ENCODE results near the gene DYNC2LI1. TPM values are rescaled to one million over a fixed set of nuclear protein-coding genes. Genes with fewer than 3 reads are reported as not detected.

Gene DYNC2LI1
- total RNA-seq, 2 experiments from 2014 or later: 5.1 to 5.9 TPM

- no peaks in the 10 kb centered on the region for H3K4me1 Mint-ChIP-seq
- CTCF ChIA-PET: no interaction called here
- H3K27me3 Mint-ChIP-seq: peaks cover 5% of the 10 kb centered on the region
- H3K9me3 Mint-ChIP-seq (ENCODE audit: low read depth): no peaks in the 10 kb centered on the region
- DNase-seq: no peak
- H3K36me3 Mint-ChIP-seq: no peaks in the 10 kb centered on the region
- no peak overlapping the region for H3K27ac Mint-ChIP-seq
- ATAC-seq: no peak
- H3K4me3 Mint-ChIP-seq: no peak overlapping the region
These were observed 28.4 kb upstream of the DYNC2LI1 start for GRCh38 chr2:43745457-43745856.

- Mint-ChIP-seq H3K4me1 (no peaks in the 10 kb centered on the region), H3K4me3 (no peak overlapping the region), H3K9me3 (ENCODE audit: low read depth) (no peaks in the 10 kb centered on the region), H3K27me3 (no peaks in the 10 kb centered on the region), H3K36me3 (no peaks in the 10 kb centered on the region), H3K27ac (no peak overlapping the region)
- CTCF ChIA-PET: interaction anchor here (0.7 kb wide), 1 partner anchor 16 kb away, joined by 3 read pairs; no protein-coding TSS in a partner anchor
- DNase-seq (no peak), ATAC-seq (no peak)
These were observed 25.5 kb upstream of the DYNC2LI1 start for GRCh38 chr2:43748333-43748732.

GRCh38 chr2:43749583-43749982 lies 24.3 kb upstream of the DYNC2LI1 start:
- Mint-ChIP-seq H3K4me1 (no peaks in the 10 kb centered on the region), H3K27ac (no peak overlapping the region), H3K27me3 (no peaks in the 10 kb centered on the region), H3K4me3 (no peak overlapping the region), H3K36me3 (no peaks in the 10 kb centered on the region), H3K9me3 (ENCODE audit: low read depth) (no peaks in the 10 kb centered on the region)
- ATAC-seq (no peak), DNase-seq (no peak)
- CTCF ChIA-PET: no interaction called here

GRCh38 chr2:43751476-43751990 lies 22.3 kb upstream of the DYNC2LI1 start:
- Mint-ChIP-seq H3K9me3 (ENCODE audit: low read depth) (no peaks in the 10 kb centered on the region), H3K27me3 (no peaks in the 10 kb centered on the region), H3K4me1 (no peaks in the 10 kb centered on the region), H3K27ac (no peak overlapping the region), H3K4me3 (no peak overlapping the region), H3K36me3 (no peaks in the 10 kb centered on the region)
- CTCF ChIA-PET: no interaction called here
- DNase-seq (no peak), ATAC-seq (no peak)

- Mint-ChIP-seq H3K4me1 (no peaks in the 10 kb centered on the region), H3K27me3 (no peaks in the 10 kb centered on the region), H3K4me3 (no peak overlapping the region), H3K36me3 (no peaks in the 10 kb centered on the region), H3K27ac (no peak overlapping the region), H3K9me3 (ENCODE audit: low read depth) (no peaks in the 10 kb centered on the region)
- ATAC-seq (no peak), DNase-seq (no peak)
- CTCF ChIA-PET: no interaction called here
These were observed 21.5 kb upstream of the DYNC2LI1 start for GRCh38 chr2:43752302-43752701.

- DNase-seq (no peak), ATAC-seq (no peak)
- CTCF ChIA-PET: no interaction called here
- H3K36me3 Mint-ChIP-seq: no peaks in the 10 kb centered on the region
- H3K4me1 Mint-ChIP-seq: no peaks in the 10 kb centered on the region
- no peak overlapping the region for H3K4me3 Mint-ChIP-seq
- H3K27me3 Mint-ChIP-seq: peaks cover 3% of the 10 kb centered on the region
- H3K27ac Mint-ChIP-seq: no peak overlapping the region
- H3K9me3 Mint-ChIP-seq (ENCODE audit: low read depth): no peaks in the 10 kb centered on the region
These were observed 19.7 kb upstream of the DYNC2LI1 start for GRCh38 chr2:43754180-43754579.

- Mint-ChIP-seq H3K9me3 (ENCODE audit: low read depth) (no peaks in the 10 kb centered on the region), H3K36me3 (no peaks in the 10 kb centered on the region), H3K27me3 (peaks cover 3% of the 10 kb centered on the region), H3K4me3 (no peak overlapping the region), H3K4me1 (peaks cover 4% of the 10 kb centered on the region), H3K27ac (no peak overlapping the region)
- ATAC-seq: no peak
- DNase-seq: no peak
- CTCF ChIA-PET: no interaction called here
These were observed 15.1 kb upstream of the DYNC2LI1 start for GRCh38 chr2:43758739-43759138.

- CTCF ChIA-PET: no interaction called here
- H3K27me3 Mint-ChIP-seq: peaks cover 3% of the 10 kb centered on the region
- no peaks in the 10 kb centered on the region for H3K36me3 Mint-ChIP-seq
- peaks cover 4% of the 10 kb centered on the region for H3K4me1 Mint-ChIP-seq
- no peak overlapping the region for H3K4me3 Mint-ChIP-seq
- H3K9me3 Mint-ChIP-seq (ENCODE audit: low read depth): no peaks in the 10 kb centered on the region
- ATAC-seq (no peak), DNase-seq (no peak)
- H3K27ac Mint-ChIP-seq: no peak overlapping the region
These were observed 14.6 kb upstream of the DYNC2LI1 start for GRCh38 chr2:43759195-43759594.

GRCh38 chr2:43762286-43762685 lies 11.6 kb upstream of the DYNC2LI1 start:
- CTCF ChIA-PET: no interaction called here
- Mint-ChIP-seq H3K27ac (no peak overlapping the region), H3K36me3 (no peaks in the 10 kb centered on the region)

GRCh38 chr2:43763091-43763490 lies 10.7 kb upstream of the DYNC2LI1 start:
- H3K4me3 Mint-ChIP-seq: no peak overlapping the region
- ATAC-seq: no peak
- H3K4me1 Mint-ChIP-seq: peaks cover 4% of the 10 kb centered on the region
- no peak for DNase-seq
- H3K27me3 Mint-ChIP-seq: peaks cover 6% of the 10 kb centered on the region
- no peaks in the 10 kb centered on the region for H3K36me3 Mint-ChIP-seq
- H3K9me3 Mint-ChIP-seq (ENCODE audit: low read depth): no peaks in the 10 kb centered on the region
- H3K27ac Mint-ChIP-seq: no peak overlapping the region
- CTCF ChIA-PET: no interaction called here

More at GRCh38 chr2:43762286-43762685, 11.6 kb upstream of the DYNC2LI1 start:
- ATAC-seq: no peak
- peaks cover 4% of the 10 kb centered on the region for H3K4me1 Mint-ChIP-seq
- H3K4me3 Mint-ChIP-seq: no peak overlapping the region
- H3K9me3 Mint-ChIP-seq (ENCODE audit: low read depth): no peaks in the 10 kb centered on the region
- H3K27me3 Mint-ChIP-seq: peaks cover 3% of the 10 kb centered on the region
- no peak for DNase-seq

GRCh38 chr2:43764086-43764705 lies 9.6 kb upstream of the DYNC2LI1 start:
- H3K9me3 Mint-ChIP-seq (ENCODE audit: low read depth): no peaks in the 10 kb centered on the region
- H3K27ac Mint-ChIP-seq: no peak overlapping the region
- H3K27me3 Mint-ChIP-seq: peaks cover 12% of the 10 kb centered on the region
- no peak for ATAC-seq
- H3K4me3 Mint-ChIP-seq: no peak overlapping the region
- CTCF ChIA-PET: interaction anchor here (0.6 kb wide), 1 partner anchor 16 kb away, joined by 3 read pairs; no protein-coding TSS in a partner anchor
- no peak for DNase-seq
- peaks cover 4% of the 10 kb centered on the region for H3K4me1 Mint-ChIP-seq
- H3K36me3 Mint-ChIP-seq: no peaks in the 10 kb centered on the region

GRCh38 chr2:43766006-43766405 lies 7.8 kb upstream of the DYNC2LI1 start:
- CTCF ChIA-PET: interaction anchor here (1.0 kb wide), 1 partner anchor 8 kb away, joined by 3 read pairs; the partner anchor contains the start of gene DYNC2LI1
- DNase-seq (no peak), ATAC-seq (no peak)
- no peak overlapping the region for H3K27ac Mint-ChIP-seq
- H3K4me3 Mint-ChIP-seq: no peak overlapping the region
- peaks cover 4% of the 10 kb centered on the region for H3K4me1 Mint-ChIP-seq
- no peaks in the 10 kb centered on the region for H3K9me3 Mint-ChIP-seq (ENCODE audit: low read depth)
- peaks cover 13% of the 10 kb centered on the region for H3K27me3 Mint-ChIP-seq
- no peaks in the 10 kb centered on the region for H3K36me3 Mint-ChIP-seq

- DNase-seq: no peak
- ATAC-seq: no peak
- Mint-ChIP-seq H3K27me3 (no peaks in the 10 kb centered on the region), H3K4me1 (peaks cover 18% of the 10 kb centered on the region), H3K9me3 (ENCODE audit: low read depth) (no peaks in the 10 kb centered on the region), H3K4me3 (peak overlapping the region; percentile 97), H3K27ac (no peak overlapping the region), H3K36me3 (no peaks in the 10 kb centered on the region)
- CTCF ChIA-PET: interaction anchor here (1.0 to 1.4 kb wide), 4 partner anchors 9 to 26 kb away, joined by 3 to 4 read pairs (median 3); no protein-coding TSS in a partner anchor
These were observed 778 bp downstream of the DYNC2LI1 start for GRCh38 chr2:43774617-43775016.

- Mint-ChIP-seq H3K9me3 (ENCODE audit: low read depth) (no peaks in the 10 kb centered on the region), H3K27ac (no peak overlapping the region), H3K36me3 (no peaks in the 10 kb centered on the region), H3K27me3 (no peaks in the 10 kb centered on the region), H3K4me3 (no peak overlapping the region), H3K4me1 (peaks cover 18% of the 10 kb centered on the region)
- no peak for ATAC-seq
- no peak for DNase-seq
- CTCF ChIA-PET: interaction anchor here (0.8 kb wide), 1 partner anchor 139 kb away, joined by 3 read pairs; the partner anchor contains the start of gene PLEKHH2
These were observed 2.5 kb downstream of the DYNC2LI1 start for GRCh38 chr2:43776324-43776723.
